PC-9 (cell line): Measurements from ENCODE around the gene ITGAV.

Experiments used
- CTCF ChIP-seq: fragments of 200-600 bp; sonication (generic); conservative IDR thresholded peaks from 2 replicates; pipeline ENCODE4 v1.6.1; 2017; ENCODE audit warnings: mixed run types, antibody characterized with exemption, mild to moderate bottlenecking, moderate library complexity
- EZH2 ChIP-seq: fragments of 200-600 bp; sonication (generic); IDR thresholded peaks from 2 replicates; pipeline ENCODE4 v1.8.0; 2017; ENCODE audit warnings: antibody characterized with exemption, low read depth

DNA sequence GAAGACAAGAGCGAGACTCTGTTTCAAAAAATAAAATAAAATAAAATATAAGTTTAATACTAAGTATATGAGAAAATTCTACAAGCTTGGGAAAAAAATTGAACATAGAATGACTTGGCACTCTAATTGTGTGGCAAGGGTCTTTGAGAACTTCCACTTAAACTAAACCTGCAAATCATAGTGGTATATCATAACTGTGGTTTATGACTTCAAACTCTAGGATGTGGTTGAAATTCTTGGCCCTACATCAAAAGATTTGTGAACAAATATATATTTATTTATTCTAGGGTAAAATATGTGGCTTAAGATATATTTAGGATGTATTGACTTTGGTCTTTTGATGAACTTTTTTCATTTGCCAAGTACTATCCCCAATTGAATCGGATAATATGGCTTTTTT lies 100.9 kb downstream of the ITGAV start:
- TF ChIP-seq CTCF, result no peak
- no peak for TF ChIP-seq EZH2
